NB4 (cell line): ENCODE data around the gene ELL.

Experiments
- CTCF ChIP-seq: IDR thresholded peaks from one replicate; pipeline ENCODE4 v1.5.1; 2012; ENCODE audit warnings: low read depth, low read length
- MAX ChIP-seq: IDR thresholded peaks from 2 replicates; pipeline ENCODE4 v1.6.1; 2011; ENCODE audit warnings: low read depth, low read length
- MYC ChIP-seq: IDR thresholded peaks from 2 replicates; pipeline ENCODE4 v1.6.1; 2011; ENCODE audit warnings: low read depth, low read length
- POLR2A ChIP-seq: IDR thresholded peaks from 2 replicates; pipeline ENCODE4 v1.6.1; 2011; ENCODE audit warnings: mild to moderate bottlenecking; ENCODE audit not compliant: insufficient read length; ENCODE audit errors: extremely low read depth

GRCh38 chr19:18437491-18438330, 84.2 kb downstream of the ELL start, which contains the start of gene ISYNA1:
- TF ChIP-seq CTCF (no peak), MYC (no peak), MAX (no peak), POLR2A (no peak)
